Measurements from ENCODE around the gene EDC3.

- TF ChIP-seq POLR2A (IDR thresholded peaks at IDR 0.05; ENCODE audit: low read length) (no peak), CTCF (IDR thresholded peaks at IDR 0.05) (no peak), BHLHE40 (IDR thresholded peaks at IDR 0.05; ENCODE audit: low read depth, low read length) (no peak), RAD21 (conservative IDR thresholded peaks at IDR 0.05 in 1 of 2, IDR thresholded peaks at IDR 0.05 in 1 of 2) (no peak), MAX (IDR thresholded peaks at IDR 0.05) (no peak), HEYL (CRISPR knock-in tag; IDR thresholded peaks at IDR 0.05) (no peak)
Observed at GRCh38 chr15:74612677-74613076, 83.1 kb downstream of the EDC3 start.

Data from A549 (cell line).